GM12864 (cell line): Measurements from ENCODE around the gene AGA.

Source experiments
- DNase-seq: peaks from one replicate; pipeline ENCODE4 v3.0.0-alpha.2; 2011; ENCODE audit warnings: low read depth
- H3K4me3 ChIP-seq: 2 replicates; pipeline ENCODE4 v1.5.1; 2011; ENCODE audit warnings: mild to moderate bottlenecking, low read depth, low read length, control low read depth
- CTCF ChIP-seq: IDR thresholded peaks from 2 replicates; pipeline ENCODE4 v1.5.1; 2011; ENCODE audit warnings: low read depth, mild to moderate bottlenecking, moderate library complexity, low read length, control low read depth, inconsistent platforms; ENCODE audit errors: missing control alignments

The AGA gene

GRCh38 chr4:177434667-177435066 is 7.6 kb downstream of the AGA start:
- no peak for TF ChIP-seq CTCF
- no peak for DNase-seq
- no peak overlapping the region for H3K4me3 ChIP-seq

- no peak overlapping the region for H3K4me3 ChIP-seq
- TF ChIP-seq CTCF: no peak
- no peak for DNase-seq
These were observed 15.0 kb downstream of the AGA start for GRCh38 chr4:177427192-177427591.

GRCh38 chr4:177419434-177419833 is 22.8 kb downstream of the AGA start:
- DNase-seq: no peak
- no peak overlapping the region for H3K4me3 ChIP-seq
- TF ChIP-seq CTCF: no peak

GRCh38 chr4:177413656-177414055 is 28.6 kb downstream of the AGA start:
- H3K4me3 ChIP-seq: no peak overlapping the region
- no peak for TF ChIP-seq CTCF
- no peak for DNase-seq

GRCh38 chr4:177413076-177413475 is 29.2 kb downstream of the AGA start:
- DNase-seq: no peak
- no peak overlapping the region for H3K4me3 ChIP-seq
- no peak for TF ChIP-seq CTCF

- no peak for DNase-seq
- no peak for TF ChIP-seq CTCF
These were observed 30.2 kb downstream of the AGA start for GRCh38 chr4:177411996-177412395.

GRCh38 chr4:177410566-177410965 is 31.7 kb downstream of the AGA start:
- TF ChIP-seq CTCF: no peak
- DNase-seq: no peak
- no peak overlapping the region for H3K4me3 ChIP-seq

More at GRCh38 chr4:177411996-177412395, 30.2 kb downstream of the AGA start:
- no peak overlapping the region for H3K4me3 ChIP-seq
